ENCODE results near the gene VPS4B.
A peak's percentile ranks its signal among the peaks of the same experiment; 100 is the strongest.

VPS4B gene

GRCh38 chr18:63427558-63427957 lies 5.3 kb upstream of the VPS4B start:
- DNase-seq, result no peak

- peak; percentile 46 for DNase-seq
Observed at GRCh38 chr18:63422864-63423304, 608 bp upstream of the VPS4B start.

- DNase-seq, result peak; percentile 47
Observed at GRCh38 chr18:63421514-63421913, 762 bp downstream of the VPS4B start.

GRCh38 chr18:63412953-63413352 lies 9.3 kb downstream of the VPS4B start:
- DNase-seq, result no peak

GRCh38 chr18:63410792-63411191 lies 11.5 kb downstream of the VPS4B start:
- no peak for DNase-seq

- no peak for DNase-seq
Observed at GRCh38 chr18:63409301-63409700, 13.0 kb downstream of the VPS4B start.

GRCh38 chr18:63407734-63408133 lies 14.5 kb downstream of the VPS4B start:
- no peak for DNase-seq

GRCh38 chr18:63405986-63406385 lies 16.3 kb downstream of the VPS4B start:
- no peak for DNase-seq

GRCh38 chr18:63402246-63403162 lies 19.8 kb downstream of the VPS4B start:
- DNase-seq, result no peak

GRCh38 chr18:63399300-63399699 lies 23.0 kb downstream of the VPS4B start:
- DNase-seq, result no peak

GRCh38 chr18:63397349-63397748 lies 24.9 kb downstream of the VPS4B start:
- DNase-seq, result no peak

GRCh38 chr18:63395503-63395902 lies 26.8 kb downstream of the VPS4B start:
- no peak for DNase-seq

GRCh38 chr18:63394954-63395353 lies 27.3 kb downstream of the VPS4B start:
- no peak for DNase-seq

- no peak for DNase-seq
Observed at GRCh38 chr18:63387861-63388260, 34.4 kb downstream of the VPS4B start.

GRCh38 chr18:63382843-63383242 lies 39.4 kb downstream of the VPS4B start:
- no peak for DNase-seq

GRCh38 chr18:63379639-63379962 lies 42.7 kb downstream of the VPS4B start:
- no peak for DNase-seq

- peak; percentile 45 for DNase-seq
Observed at GRCh38 chr18:63378919-63379638, 43.2 kb downstream of the VPS4B start.

GRCh38 chr18:63377275-63377980 lies 44.8 kb downstream of the VPS4B start:
- DNase-seq, result no peak

GRCh38 chr18:63376538-63376937 lies 45.7 kb downstream of the VPS4B start:
- DNase-seq, result peak; percentile 61

- DNase-seq, result no peak
Observed at GRCh38 chr18:63374540-63374939, 47.7 kb downstream of the VPS4B start.

- DNase-seq, result no peak
Observed at GRCh38 chr18:63373161-63373560, 49.1 kb downstream of the VPS4B start.

- no peak for DNase-seq
Observed at GRCh38 chr18:63368611-63369010, 53.7 kb downstream of the VPS4B start.
